Hypothalamus (tissue), 51 donors: ENCODE results near the gene IL18R1.
"Not testable (repeated sequence)": the region's sequence is repeated elsewhere in the genome, so short reads cannot be mapped to it uniquely, and the experiment has no call there.

ENCODE experiments used
- DNase-seq, 51 donors: peaks; one replicate each; lab custom pipeline; 2025; lab: John Stamatoyannopoulos, UW

Gene IL18R1

DNA sequence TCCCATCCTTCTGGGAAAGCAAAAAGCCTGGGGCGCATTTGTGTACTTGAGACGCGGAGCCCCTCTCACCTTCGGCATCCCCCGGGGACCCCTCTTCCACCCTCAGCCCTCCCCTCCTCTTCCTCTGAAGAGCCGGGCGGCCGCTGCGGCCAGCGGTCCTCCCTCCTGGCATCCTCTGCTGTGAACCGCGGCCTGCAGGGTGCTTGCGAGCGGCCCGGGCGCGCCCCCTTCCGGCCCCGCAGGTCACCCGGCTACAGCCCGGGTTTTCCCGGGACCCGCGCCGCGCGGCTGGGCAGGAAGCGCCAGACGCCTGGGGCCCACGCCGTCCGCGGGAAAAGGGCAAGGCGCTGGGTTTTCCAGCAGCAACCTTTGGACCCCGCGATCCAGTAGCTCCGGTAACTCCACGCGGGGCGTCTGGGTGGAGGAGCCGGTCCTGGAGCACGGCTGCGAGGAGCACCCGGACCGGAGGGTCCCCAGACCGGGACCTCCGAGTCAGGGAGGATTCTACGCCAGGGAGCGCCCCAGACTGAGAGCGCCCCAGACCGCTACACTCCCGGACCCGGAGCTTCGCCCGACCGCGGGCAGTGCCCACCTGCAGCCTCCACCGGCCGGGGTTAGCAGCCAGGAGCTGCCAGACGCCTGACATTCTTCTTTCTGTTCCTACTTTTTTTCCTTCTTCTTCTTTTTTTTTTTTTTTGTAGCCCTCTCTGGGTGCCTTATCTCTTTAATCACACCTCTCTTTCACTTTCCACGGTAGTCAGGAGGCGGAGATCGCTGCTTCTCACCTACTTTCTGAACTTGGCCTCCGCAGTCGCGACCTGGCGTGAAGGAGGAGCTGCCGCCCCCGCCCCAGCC is at the start of gene IL18R1:
Gene IL18R1, plus strand, starts transcription at position 271 of the 855 bp plus-strand sequence. CDS start 6,865 bp downstream, outside the sequence.
- peak in 48 of 51 donors; percentile 6 to 76 (median 40) for DNase-seq

DNA sequence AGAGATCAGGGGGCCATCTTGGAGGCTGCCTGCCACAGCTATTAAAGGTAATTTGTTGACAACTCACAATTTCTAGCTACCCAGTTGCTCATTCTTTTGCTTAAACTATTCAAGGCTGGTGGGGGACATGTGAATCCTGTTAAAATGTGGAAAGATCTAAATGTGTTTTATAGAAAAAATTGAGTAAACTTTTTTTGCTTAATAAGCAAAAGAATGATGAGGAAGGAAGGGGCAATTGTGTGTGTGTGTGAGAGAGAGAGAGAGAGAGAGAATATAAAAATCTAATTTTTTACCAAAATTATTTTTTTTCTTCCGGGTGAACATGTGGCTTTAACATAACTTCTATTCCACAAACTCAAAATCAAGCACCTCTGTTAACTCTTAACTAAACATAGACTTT is 49.5 kb upstream of the IL18R1 start:
- no peak for DNase-seq

DNA sequence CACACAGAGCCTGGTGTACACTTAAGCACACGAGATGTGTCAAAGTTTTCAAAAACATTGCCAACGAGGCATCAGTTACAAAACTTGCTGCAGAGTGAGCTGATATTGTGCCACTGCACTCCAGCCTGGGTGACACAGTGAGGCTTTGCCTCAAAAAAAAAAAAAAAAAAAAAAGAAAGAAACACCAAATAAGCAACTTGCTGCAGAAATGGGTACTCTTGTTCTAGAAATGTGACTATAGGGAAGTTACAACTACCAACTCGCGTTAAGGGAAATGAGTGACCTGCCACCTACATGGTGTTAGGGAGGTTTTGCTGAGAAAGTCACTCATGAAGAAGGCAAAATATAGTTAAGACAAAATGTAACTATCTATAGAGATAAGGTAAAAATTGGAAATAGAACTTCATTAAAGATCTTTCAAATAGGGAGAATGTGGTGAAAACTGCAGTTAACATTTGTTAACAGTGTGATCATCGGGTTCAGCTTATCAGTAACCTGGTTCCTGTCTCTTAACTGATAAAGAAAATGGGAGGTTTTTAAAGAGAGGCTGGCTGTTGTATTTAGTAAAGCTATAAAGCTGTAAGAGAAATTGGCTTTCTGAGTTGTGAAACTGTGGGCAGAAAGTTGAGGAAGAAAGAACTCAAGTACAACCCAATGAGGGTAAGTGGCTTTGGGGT is 44.5 kb upstream of the IL18R1 start, which contains the start of gene IL1RL1:
Gene IL1RL1, plus strand, starts transcription at position 600 of the 677 bp plus-strand sequence. CDS start 26,702 bp downstream, outside the sequence.
- DNase-seq, result no peak

DNA sequence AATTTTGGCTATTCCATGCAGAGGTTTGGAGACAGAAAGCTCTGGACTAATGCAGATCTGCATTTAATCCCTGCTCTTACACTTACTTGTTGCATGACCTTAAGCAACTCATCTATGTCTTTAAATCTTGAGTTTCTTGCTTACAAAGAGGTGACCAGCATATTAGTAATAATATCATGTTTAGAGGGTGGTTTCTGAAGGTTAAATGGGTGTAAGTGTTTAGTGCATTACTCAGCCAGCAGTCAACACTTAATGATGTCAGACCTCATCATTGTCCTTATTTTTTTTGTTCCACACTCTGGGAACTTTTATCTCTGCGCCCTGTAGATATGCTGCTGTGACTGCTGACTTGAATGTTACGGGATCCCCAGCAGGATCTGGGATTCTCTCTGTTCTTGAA is 42.6 kb upstream of the IL18R1 start:
- no peak for DNase-seq

DNA sequence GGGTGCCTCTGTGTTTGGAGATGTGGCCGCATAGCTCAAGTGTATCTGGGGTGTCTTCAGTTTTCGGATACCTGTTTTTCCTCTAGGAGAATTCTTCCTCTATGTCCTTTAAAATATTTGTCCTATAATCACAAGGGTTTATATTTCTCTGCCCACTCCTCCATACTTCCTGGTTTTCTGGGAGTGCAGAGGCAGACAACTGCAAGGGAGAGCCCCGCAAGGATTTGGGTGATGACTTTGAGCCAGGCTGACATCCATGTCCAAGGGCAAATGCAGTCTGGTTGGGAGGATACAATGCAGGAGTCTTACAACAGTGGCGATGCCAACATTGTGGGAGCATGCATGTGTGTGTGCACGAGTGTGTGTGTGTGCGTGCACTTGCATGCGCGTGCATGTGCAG is 42.1 kb upstream of the IL18R1 start:
- DNase-seq, result no peak

DNA sequence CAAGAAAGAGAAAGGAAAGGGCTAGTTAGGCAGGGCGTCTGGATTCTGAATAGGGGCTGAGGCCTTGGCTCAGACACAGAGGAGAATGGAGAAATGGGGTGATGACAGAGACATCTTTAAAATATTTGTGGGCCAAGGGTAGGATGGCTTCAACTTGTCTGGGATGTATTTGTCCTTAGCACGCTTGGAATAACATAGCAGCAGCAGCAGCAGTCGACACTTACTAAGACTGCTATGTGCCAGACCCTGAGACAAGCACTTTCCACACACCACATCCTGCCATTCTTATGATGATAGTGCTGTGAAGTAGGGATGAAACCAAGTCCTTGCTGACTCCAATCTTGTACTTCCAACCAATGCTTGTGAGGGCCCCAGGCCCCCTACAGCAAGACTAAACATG is 41.6 kb upstream of the IL18R1 start:
- DNase-seq, result no peak

GRCh38 chr2:102315921-102316320 is 39.7 kb upstream of the IL18R1 start:
- no peak for DNase-seq

DNA sequence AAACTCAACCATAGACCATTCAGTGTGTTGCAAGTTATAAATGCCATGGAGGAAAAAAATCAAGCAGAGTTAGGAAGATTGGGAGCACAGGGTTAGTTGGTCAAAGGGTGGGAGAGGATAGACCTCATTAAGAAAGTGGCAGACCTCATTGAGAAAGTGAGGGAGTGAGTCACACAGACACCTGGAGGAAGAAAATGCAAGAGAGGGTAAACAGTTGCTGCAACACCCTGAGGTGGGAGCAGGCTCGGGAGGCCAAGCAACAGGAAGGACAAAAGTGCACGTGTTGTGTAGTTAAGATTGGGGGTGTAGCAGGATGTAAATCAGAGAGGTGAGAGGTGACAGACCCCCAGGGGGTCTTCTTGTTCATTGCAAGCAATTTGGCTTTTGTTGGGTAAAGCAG is 37.9 kb upstream of the IL18R1 start:
- DNase-seq, result no peak

- DNase-seq, result no peak
These were observed 37.2 kb upstream of the IL18R1 start for GRCh38 chr2:102318437-102318836.

DNA sequence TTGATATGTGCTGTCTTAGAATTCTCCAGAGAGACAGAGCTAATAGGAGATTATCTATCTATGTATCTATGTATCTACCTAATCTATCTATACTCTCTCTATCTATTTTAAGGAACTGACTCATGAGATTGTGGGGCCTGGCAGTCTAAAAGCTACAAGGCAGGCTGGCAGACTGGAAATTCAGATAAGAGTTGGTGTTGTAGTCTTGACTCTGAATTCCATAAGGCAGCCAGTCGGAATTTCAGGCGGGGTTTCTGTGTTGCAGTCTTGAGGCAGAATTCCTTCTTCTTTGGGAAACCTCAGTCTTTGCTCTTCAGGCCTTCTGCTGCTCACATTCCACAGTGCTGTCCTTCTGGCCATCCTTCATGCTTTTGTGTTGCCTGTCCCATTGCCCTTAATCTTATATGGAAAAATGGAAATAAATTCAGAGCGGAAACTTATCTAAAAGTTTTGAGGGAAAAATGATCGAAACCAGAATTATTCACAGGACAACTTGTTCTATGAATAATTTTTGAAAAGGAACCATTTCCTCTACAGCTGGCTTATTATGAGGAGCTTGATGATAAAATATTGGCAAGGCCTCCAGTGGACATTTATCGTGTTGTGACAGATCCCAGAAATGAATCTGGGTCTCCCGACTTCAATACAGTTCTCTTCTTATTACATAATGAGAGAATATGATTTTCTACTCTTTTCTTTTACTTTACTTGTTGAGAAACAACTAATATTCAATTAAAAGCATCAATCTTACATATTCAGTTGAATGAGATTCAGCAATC is 33.5 kb upstream of the IL18R1 start:
- DNase-seq, result no peak

DNA sequence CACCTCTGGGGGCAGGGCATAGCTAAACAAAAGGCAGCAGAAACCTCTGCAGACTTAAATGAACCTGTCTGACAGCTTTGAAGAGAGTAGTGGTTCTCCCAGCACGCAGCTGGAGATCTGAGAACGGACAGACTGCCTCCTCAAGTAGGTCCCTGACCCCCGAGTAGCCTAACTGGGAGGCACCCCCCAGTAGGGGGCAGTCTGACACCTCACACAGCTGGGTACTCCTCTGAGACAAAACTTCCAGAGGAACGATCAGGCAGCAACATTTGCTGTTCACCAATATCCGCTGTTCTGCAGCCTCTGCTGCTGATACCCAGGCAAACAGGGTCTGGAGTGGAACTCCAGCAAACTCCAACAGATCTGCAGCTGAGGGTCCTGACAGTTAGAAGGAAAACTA is 30.7 kb upstream of the IL18R1 start:
- DNase-seq, result not testable (repeated sequence)

DNA sequence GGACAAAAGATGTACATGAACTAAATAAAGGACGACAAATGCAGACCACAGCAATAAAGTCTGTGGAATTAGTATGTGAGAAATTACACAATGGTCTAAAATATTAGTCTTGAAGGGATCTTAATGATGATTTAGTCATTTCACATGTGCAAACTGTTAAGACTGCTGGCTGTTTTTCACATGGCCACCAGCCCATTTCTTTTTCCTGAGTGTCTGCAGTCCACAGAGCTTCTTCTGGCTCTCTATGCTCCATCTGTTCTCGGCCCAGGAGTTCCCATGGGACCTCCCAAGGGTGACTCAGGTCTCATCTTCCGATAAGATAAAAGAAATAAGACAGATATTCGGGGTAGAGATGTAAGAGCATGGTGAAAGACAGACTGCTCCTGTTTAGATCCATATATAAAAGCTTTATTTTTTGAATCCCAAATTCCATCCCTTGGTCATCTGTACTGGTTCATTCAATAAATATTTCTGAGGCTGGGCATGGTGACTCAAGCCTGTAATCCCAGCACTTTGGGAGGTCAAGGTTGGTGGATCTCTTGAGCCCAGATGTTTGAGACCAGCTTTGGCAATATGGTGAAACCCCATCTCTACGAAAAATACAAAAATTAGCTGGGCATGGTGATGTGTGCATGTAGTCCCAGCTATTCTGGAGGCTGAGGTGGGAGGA is 24.1 kb upstream of the IL18R1 start:
- no peak for DNase-seq

GRCh38 chr2:102334486-102334885 is 21.1 kb upstream of the IL18R1 start:
- DNase-seq, result no peak

GRCh38 chr2:102335871-102336366 is 19.7 kb upstream of the IL18R1 start:
- no peak for DNase-seq

DNA sequence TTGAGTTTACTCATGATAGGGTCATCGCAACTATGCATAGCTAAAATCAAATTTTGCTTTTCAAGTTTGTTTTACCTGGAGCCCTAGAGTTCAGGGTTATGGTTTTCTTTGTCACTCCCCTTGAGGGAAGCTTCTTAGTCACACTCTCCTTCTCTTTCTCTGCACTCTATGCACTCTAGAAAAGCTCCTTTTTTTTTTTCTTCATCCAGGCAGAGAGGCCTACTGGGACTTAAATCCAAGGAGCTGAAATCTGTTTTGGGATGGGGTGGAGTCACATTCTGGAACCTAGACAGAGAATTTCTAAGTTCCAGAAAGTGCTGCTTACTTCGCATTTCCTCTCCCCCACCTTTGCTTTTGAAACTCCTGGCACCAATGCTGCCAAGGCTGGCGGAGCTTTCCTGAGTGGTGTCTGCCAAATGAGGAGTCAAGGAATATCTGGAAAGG is 19.1 kb upstream of the IL18R1 start:
- DNase-seq, result no peak

DNA sequence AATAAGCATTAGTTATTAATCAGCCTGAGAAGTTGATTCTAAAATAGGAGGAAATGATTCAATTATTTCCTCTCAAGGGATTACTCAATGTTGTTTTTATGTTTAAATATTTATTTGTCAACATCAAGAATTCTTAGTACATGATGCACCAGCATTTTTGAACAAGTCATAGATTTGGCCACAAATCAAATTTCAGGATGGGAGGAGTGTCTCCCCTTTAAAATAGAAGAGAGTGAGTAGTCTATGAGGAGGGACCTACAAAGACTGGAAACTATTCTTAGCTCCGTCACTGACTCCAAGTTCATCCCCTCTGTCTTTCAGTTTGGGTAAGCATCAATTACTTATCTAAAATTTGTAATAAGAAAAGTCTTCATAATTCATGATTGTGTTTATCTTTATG is 18.6 kb upstream of the IL18R1 start:
- no peak for DNase-seq

- no peak for DNase-seq
These were observed 17.9 kb upstream of the IL18R1 start for GRCh38 chr2:102337481-102338386.

- no peak for DNase-seq
These were observed 14.8 kb upstream of the IL18R1 start for GRCh38 chr2:102340778-102341177.

DNA sequence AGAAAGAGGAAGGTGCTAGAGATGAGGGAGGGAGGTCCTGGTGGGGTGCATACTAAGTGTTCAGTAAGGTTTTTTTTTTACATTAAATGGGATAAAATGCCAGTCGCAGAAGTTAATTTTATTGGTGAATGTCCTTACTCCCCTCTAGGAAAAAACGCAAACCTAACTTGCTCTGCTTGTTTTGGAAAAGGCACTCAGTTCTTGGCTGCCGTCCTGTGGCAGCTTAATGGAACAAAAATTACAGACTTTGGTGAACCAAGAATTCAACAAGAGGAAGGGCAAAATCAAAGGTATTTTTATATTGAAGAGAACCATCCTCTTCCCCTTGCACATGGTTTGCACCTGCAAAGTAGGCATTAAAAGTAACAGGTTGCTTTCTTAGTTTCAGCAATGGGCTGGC is 12.7 kb upstream of the IL18R1 start:
- no peak for DNase-seq
